Tibial artery (tissue), 4 donors: ENCODE measurements around the gene ANKRD9.

ENCODE experiments used
- DNase-seq, 2 donors: peaks; one replicate each; pipeline ENCODE4 v3.0.0-alpha.2; 2019
- H3K27ac ChIP-seq, 2 donors: fragments of 200-600 bp; sonication (generic) in 1 of 2; 1 replicate in 1 of 2; 2 replicates in 1 of 2; pipeline ENCODE4 v1.5.1; 2018 to 2019; ENCODE audit warnings: mild to moderate bottlenecking in 1 of 2
- H3K27me3 ChIP-seq, 2 donors: fragments of 200-600 bp; sonication (generic) in 1 of 2; one replicate each; pipeline versions ENCODE4 v1.5.1 to v1.6.0; 2016 to 2019
- H3K36me3 ChIP-seq, 3 donors: fragments of 200-600 bp; sonication (generic) in 2 of 3; one replicate each; pipeline ENCODE4 v1.5.1; 2016 to 2019; ENCODE audit warnings: mild to moderate bottlenecking in 2 of 3
- H3K4me1 ChIP-seq, 4 donors: fragments of 200-600 bp; sonication (generic) in 2 of 4; 1 replicate in 3 of 4; 2 replicates in 1 of 4; pipeline ENCODE4 v1.5.1; 2016 to 2019
- H3K4me3 ChIP-seq, 2 donors: fragments of 200-600 bp; sonication (generic) in 1 of 2; 1 replicate in 1 of 2; 2 replicates in 1 of 2; pipeline ENCODE4 v1.5.1; 2018 to 2019; ENCODE audit warnings: mild to moderate bottlenecking in 2 of 2
- H3K9me3 ChIP-seq, 3 donors: fragments of 200-600 bp; sonication (generic) in 1 of 3; one replicate each; pipeline ENCODE4 v1.5.1; 2016 to 2019
- CTCF ChIP-seq, 2 experiments: fragments of 200-600 bp in 1 of 2; fragments of 450-650 bp in 1 of 2; IDR thresholded peaks; one replicate each; pipeline ENCODE4 v1.5.1; 2017 to 2019; ENCODE audit warnings: antibody characterized with exemption in 2 of 2, mild to moderate bottlenecking in 1 of 2, moderate library complexity in 1 of 2
- intact Hi-C: fragments of 100-400 bp; cut with DNase I; formaldehyde crosslinking; loops from one replicate; pipeline ENCODE4 v1.15.0; 2023; ENCODE audit warnings: low total_unique reads

The ANKRD9 gene

GRCh38 chr14:102464006-102464405, 45.6 kb downstream of the ANKRD9 start:
- Histone ChIP-seq H3K4me1 (no peaks in the 10 kb centered on the region), H3K36me3 (peaks cover 18 to 67% (median 44%) of the 10 kb centered on the region in 3 donors), H3K9me3 (no peaks in the 10 kb centered on the region), H3K4me3 (no peak overlapping the region), H3K27me3 (no peaks in the 10 kb centered on the region), H3K27ac (no peak overlapping the region)
- intact Hi-C loops = no loop called here
- no peak for DNase-seq
- no peak for TF ChIP-seq CTCF (IDR thresholded peaks at IDR 0.05)

- no peak overlapping the region for H3K4me3 ChIP-seq
- peaks cover 18 to 82% (median 44%) of the 10 kb centered on the region in 3 donors for H3K36me3 ChIP-seq
- H3K27me3 ChIP-seq = no peaks in the 10 kb centered on the region
- no peaks in the 10 kb centered on the region for H3K4me1 ChIP-seq
- no peaks in the 10 kb centered on the region for H3K9me3 ChIP-seq
- no peak overlapping the region for H3K27ac ChIP-seq
- intact Hi-C loops = no loop called here
- DNase-seq = no peak
- no peak for TF ChIP-seq CTCF (IDR thresholded peaks at IDR 0.05)
These were observed 47.2 kb downstream of the ANKRD9 start for GRCh38 chr14:102462391-102462790.

- Histone ChIP-seq H3K4me1 (no peaks in the 10 kb centered on the region), H3K27me3 (no peaks in the 10 kb centered on the region), H3K36me3 (peaks cover 21 to 85% (median 46%) of the 10 kb centered on the region in 3 donors), H3K4me3 (no peak overlapping the region), H3K27ac (no peak overlapping the region), H3K9me3 (no peaks in the 10 kb centered on the region)
- DNase-seq = no peak
- intact Hi-C loops = no loop called here
- no peak for TF ChIP-seq CTCF (IDR thresholded peaks at IDR 0.05)
These were observed 47.9 kb downstream of the ANKRD9 start for GRCh38 chr14:102461490-102462338.

- no peaks in the 10 kb centered on the region for H3K27me3 ChIP-seq
- DNase-seq = no peak
- TF ChIP-seq CTCF (IDR thresholded peaks at IDR 0.05) = no peak
- H3K27ac ChIP-seq = no peak overlapping the region
- H3K9me3 ChIP-seq = no peaks in the 10 kb centered on the region
- no peaks in the 10 kb centered on the region for H3K4me1 ChIP-seq
- H3K36me3 ChIP-seq = peaks cover 26 to 92% (median 60%) of the 10 kb centered on the region in 3 donors
- H3K4me3 ChIP-seq = no peak overlapping the region
- intact Hi-C loops = no loop called here
These were observed 52.1 kb downstream of the ANKRD9 start for GRCh38 chr14:102457509-102457908.

DNA sequence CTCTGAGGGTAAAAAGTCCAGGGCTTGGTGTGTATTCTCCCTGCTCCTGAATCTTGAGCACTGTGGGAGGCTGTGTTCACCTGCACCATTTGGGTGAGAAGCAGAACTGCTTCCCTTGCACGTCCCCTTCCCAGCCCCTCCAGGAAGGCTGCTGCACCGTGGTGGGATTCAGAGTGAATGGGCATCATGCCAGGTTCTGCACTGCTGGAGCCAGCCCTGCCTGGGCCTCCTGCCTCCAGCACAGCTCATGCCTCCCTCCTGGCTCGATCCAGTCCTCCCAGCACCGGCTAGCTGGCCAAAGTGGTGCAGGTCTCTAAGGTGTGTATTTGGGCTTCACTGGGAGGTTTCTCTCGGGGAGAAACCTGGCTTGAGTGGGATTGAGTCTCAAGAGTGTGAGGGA, 54.9 kb downstream of the ANKRD9 start:
- no peak for DNase-seq
- H3K27ac ChIP-seq = no peak overlapping the region
- no peak overlapping the region for H3K4me3 ChIP-seq
- peaks cover 50 to 99% (median 71%) of the 10 kb centered on the region in 3 donors for H3K36me3 ChIP-seq
- intact Hi-C loops = no loop called here
- no peaks in the 10 kb centered on the region for H3K9me3 ChIP-seq
- H3K27me3 ChIP-seq = no peaks in the 10 kb centered on the region
- no peak for TF ChIP-seq CTCF (IDR thresholded peaks at IDR 0.05)
- no peaks in the 10 kb centered on the region for H3K4me1 ChIP-seq
